ENCODE data around the gene USP17L29.
"Not testable (repeated sequence)": the region's sequence is repeated elsewhere in the genome, so short reads cannot be mapped to it uniquely, and the experiment has no call there.

DNA sequence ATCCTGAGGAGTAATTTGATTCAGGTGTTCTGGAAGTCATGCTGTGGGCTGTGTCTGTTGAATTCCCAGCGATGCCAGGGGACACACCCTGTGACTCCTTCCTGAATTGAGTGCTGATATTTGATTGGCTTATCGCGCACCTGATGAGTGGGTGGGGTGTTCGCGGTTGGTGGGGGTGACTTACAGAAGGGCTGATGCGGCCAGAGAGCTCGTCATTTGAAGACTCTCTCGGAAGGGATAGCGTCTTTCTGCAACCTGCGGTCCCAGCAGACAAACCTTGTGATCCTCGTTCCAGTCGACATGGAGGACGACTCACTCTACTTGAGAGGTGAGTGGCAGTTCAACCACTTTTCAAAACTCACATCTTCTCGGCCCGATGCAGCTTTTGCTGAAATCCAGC lies 28.6 kb upstream of the USP17L29 start, which contains the start of gene USP17L24:
- TF ChIP-seq, protein P1, sequence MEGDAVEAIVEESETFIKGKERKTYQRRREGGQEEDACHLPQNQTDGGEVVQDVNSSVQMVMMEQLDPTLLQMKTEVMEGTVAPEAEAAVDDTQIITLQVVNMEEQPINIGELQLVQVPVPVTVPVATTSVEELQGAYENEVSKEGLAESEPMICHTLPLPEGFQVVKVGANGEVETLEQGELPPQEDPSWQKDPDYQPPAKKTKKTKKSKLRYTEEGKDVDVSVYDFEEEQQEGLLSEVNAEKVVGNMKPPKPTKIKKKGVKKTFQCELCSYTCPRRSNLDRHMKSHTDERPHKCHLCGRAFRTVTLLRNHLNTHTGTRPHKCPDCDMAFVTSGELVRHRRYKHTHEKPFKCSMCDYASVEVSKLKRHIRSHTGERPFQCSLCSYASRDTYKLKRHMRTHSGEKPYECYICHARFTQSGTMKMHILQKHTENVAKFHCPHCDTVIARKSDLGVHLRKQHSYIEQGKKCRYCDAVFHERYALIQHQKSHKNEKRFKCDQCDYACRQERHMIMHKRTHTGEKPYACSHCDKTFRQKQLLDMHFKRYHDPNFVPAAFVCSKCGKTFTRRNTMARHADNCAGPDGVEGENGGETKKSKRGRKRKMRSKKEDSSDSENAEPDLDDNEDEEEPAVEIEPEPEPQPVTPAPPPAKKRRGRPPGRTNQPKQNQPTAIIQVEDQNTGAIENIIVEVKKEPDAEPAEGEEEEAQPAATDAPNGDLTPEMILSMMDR (IDR thresholded peaks at IDR 0.05), result not testable (repeated sequence)
- TF ChIP-seq POLR2AphosphoS5 (IDR thresholded peaks at IDR 0.05; ENCODE audit: insufficient read depth in 1 of 2, low read depth in 1 of 2); POLR2A (IDR thresholded peaks at IDR 0.05): not testable (repeated sequence)

All from vagina (tissue), 2 donors.